ENCODE measurements around the gene SAMD3.

DNA sequence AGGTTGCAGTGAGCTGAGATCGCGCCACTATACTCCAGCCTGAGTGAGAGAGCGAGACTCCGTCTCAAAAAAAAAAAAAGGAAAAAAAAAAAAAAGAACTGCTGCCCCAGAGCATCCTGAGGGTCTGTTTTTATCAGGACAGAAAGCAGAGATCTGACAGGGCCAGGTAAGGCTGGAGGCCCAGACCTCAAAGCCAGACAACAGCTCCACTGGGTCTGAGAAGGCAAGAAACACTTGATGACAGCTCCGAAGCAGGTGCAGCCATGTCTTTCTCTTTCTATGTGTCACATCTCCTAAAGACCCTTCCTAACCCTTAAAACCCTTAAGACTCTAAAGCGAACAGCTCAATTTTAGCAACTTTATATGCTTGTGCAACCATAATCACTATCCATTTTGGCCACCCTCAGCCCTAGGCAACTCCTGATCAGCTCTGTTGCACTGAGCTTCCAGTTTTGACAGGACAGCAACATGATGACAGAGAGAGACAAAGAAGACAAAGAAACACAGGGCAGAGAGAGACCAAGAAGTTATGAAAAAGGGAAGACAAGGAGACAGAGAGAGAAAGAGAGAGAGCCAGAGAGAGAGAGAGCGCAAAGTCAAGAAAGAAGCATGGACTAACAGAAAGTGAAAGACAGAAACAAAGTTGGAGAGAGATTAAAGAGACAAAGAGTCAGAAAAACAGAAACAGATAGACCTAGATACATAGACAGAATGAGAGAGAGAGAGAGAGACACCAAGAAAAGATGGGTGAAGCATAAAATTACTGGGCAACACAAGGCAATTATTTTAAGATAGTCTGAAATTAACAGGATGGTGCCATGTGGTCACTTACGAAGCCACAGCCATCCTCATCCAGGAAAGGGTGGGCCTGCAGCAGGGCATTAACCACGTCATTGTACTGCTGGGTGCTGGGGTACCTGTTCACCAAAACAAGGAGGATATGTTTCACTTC lies 39.2 kb downstream of the SAMD3 start:
- TF ChIP-seq, protein P1, sequence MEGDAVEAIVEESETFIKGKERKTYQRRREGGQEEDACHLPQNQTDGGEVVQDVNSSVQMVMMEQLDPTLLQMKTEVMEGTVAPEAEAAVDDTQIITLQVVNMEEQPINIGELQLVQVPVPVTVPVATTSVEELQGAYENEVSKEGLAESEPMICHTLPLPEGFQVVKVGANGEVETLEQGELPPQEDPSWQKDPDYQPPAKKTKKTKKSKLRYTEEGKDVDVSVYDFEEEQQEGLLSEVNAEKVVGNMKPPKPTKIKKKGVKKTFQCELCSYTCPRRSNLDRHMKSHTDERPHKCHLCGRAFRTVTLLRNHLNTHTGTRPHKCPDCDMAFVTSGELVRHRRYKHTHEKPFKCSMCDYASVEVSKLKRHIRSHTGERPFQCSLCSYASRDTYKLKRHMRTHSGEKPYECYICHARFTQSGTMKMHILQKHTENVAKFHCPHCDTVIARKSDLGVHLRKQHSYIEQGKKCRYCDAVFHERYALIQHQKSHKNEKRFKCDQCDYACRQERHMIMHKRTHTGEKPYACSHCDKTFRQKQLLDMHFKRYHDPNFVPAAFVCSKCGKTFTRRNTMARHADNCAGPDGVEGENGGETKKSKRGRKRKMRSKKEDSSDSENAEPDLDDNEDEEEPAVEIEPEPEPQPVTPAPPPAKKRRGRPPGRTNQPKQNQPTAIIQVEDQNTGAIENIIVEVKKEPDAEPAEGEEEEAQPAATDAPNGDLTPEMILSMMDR (conservative IDR thresholded peaks at IDR 0.05) = no peak
- no peak for TF ChIP-seq ZFX (IDR thresholded peaks at IDR 0.05)

All from C4-2B (cell line).